H1 (cell line): ENCODE measurements around the gene DHRS3. TPM values are rescaled to one million over a fixed set of nuclear protein-coding genes. Genes with fewer than 3 reads are reported as not detected.
A peak's percentile ranks its signal among the peaks of the same experiment; 100 is the strongest.

ENCODE experiments used
- CTCF ChIA-PET: fragments of 300-600 bp; sonication (Branson Sonifier 250); formaldehyde crosslinking; loops from one replicate; lab custom pipeline; 2021; ENCODE audit not compliant: partially characterized antibody; lab: Charles Lee
- POLR2A ChIA-PET: fragments of 300-600 bp; sonication (Branson Sonifier 250); formaldehyde crosslinking; loops from one replicate; lab custom pipeline; 2021; ENCODE audit warnings: inconsistent platforms; ENCODE audit not compliant: partially characterized antibody; lab: Charles Lee
- DNase-seq, 2 experiments: peaks; one replicate each; pipeline versions ENCODE4 v3.0.0 to v3.0.0-alpha.2; 2010 to 2022; ENCODE audit warnings: low spot score in 2 of 2, low read depth in 1 of 2, mixed read lengths in 1 of 2
- FAIRE-seq: peaks from 2 replicates; lab custom pipeline; 2011; peaks lifted over from hg19 to GRCh38; lab: Jason Lieb, UNC
- H2AFZ ChIP-seq: 2 replicates; pipeline ENCODE4 v1.8.1; 2012; ENCODE audit warnings: low read length, inconsistent platforms
- H2AK5ac ChIP-seq: 2 replicates; pipeline ENCODE4 v1.6.1; 2013; ENCODE audit warnings: low read depth, low read length
- H2BK120ac ChIP-seq: replicated peaks from 2 replicates; pipeline ENCODE3; 2013; ENCODE audit warnings: low read depth, low read length, inconsistent platforms
- H2BK12ac ChIP-seq: 2 replicates; pipeline ENCODE4 v1.6.1; 2013; ENCODE audit warnings: low read depth, low read length
- H2BK15ac ChIP-seq: 2 replicates; pipeline ENCODE4 v1.6.1; 2013; ENCODE audit warnings: low read length
- H2BK20ac ChIP-seq: 2 replicates; pipeline ENCODE4 v1.6.1; 2013; ENCODE audit warnings: low read length
- H2BK5ac ChIP-seq: 2 replicates; pipeline ENCODE4 v1.6.1; 2013; ENCODE audit warnings: low read depth, low read length
- H3K14ac ChIP-seq: 2 replicates; pipeline ENCODE4 v1.6.1; 2013; ENCODE audit warnings: inconsistent platforms; ENCODE audit not compliant: insufficient read length
- H3K18ac ChIP-seq: 2 replicates; pipeline ENCODE4 v1.6.1; 2013; ENCODE audit warnings: low read length; ENCODE audit errors: extremely low read depth
- H3K23ac ChIP-seq: 2 replicates; pipeline ENCODE4 v1.6.1; 2013; ENCODE audit warnings: inconsistent platforms; ENCODE audit not compliant: insufficient read length
- H3K23me2 ChIP-seq: 2 replicates; pipeline ENCODE4 v1.6.1; 2013; ENCODE audit warnings: low read depth, low read length
- H3K27ac ChIP-seq: 2 replicates; pipeline ENCODE4 v1.6.1; 2011; ENCODE audit warnings: low read depth, low read length, inconsistent platforms
- H3K27me3 ChIP-seq, 4 experiments: replicated peaks in 1 of 4; 1 replicate in 1 of 4; 2 replicates in 3 of 4; pipeline versions ENCODE4 v1.6.1 to v1.8.1; 2011 to 2013; ENCODE audit warnings: low read length in 3 of 4, mild to moderate bottlenecking in 3 of 4, inconsistent platforms in 2 of 4, mixed read lengths in 2 of 4, moderate library complexity in 1 of 4; ENCODE audit not compliant: control insufficient read depth in 3 of 4, insufficient read depth in 3 of 4; ENCODE audit errors: extremely low read depth in 1 of 4
- H3K36me3 ChIP-seq, 4 experiments: 2 replicates each; pipeline versions ENCODE4 v1.6.1 to v1.8.1; 2011 to 2013; ENCODE audit warnings: mild to moderate bottlenecking in 4 of 4, low read length in 3 of 4, moderate library complexity in 2 of 4, control low read depth in 1 of 4, inconsistent platforms in 1 of 4; ENCODE audit not compliant: insufficient read depth in 4 of 4, control insufficient read depth in 2 of 4
- H3K4ac ChIP-seq: replicated peaks from 2 replicates; pipeline ENCODE3; 2013; ENCODE audit warnings: low read length, low read depth, mixed read lengths, inconsistent platforms; ENCODE audit not compliant: insufficient read length
- H3K4me1 ChIP-seq, 4 experiments: replicated peaks in 1 of 4; 1 replicate in 1 of 4; 2 replicates in 3 of 4; pipeline versions ENCODE4 v1.6.1 to v1.8.1; 2011 to 2013; ENCODE audit warnings: low read length in 3 of 4, inconsistent platforms in 2 of 4, mixed read lengths in 1 of 4; ENCODE audit not compliant: insufficient read depth in 4 of 4, control insufficient read depth in 3 of 4
- H3K4me2 ChIP-seq, 2 experiments: 2 replicates each; pipeline versions ENCODE4 v1.6.1 to v1.8.1; 2011 to 2013; ENCODE audit warnings: low read depth in 2 of 2, low read length in 2 of 2, control low read depth in 1 of 2, inconsistent platforms in 1 of 2, mild to moderate bottlenecking in 1 of 2; ENCODE audit not compliant: insufficient read depth in 1 of 2
- H3K4me3 ChIP-seq, 4 experiments: fragments of 200-600, 300-600 bp in 1 of 4; sonication (generic), shearing (Covaris generic), sonication (Bioruptor Twin) in 1 of 4; 2 replicates each; pipeline versions ENCODE4 v1.5.1 to v1.8.1; 2011 to 2016; ENCODE audit warnings: low read length in 4 of 4, low read depth in 3 of 4, control low read depth in 2 of 4, inconsistent platforms in 2 of 4, mild to moderate bottlenecking in 2 of 4, mixed read lengths in 1 of 4, moderate library complexity in 1 of 4; ENCODE audit not compliant: insufficient read depth in 2 of 4; ENCODE audit errors: extremely low read depth in 1 of 4
- H3K56ac ChIP-seq: replicated peaks from 2 replicates; pipeline ENCODE3; 2013; ENCODE audit warnings: low read depth, mild to moderate bottlenecking, mixed read lengths, low read length, inconsistent platforms; ENCODE audit not compliant: insufficient read length
- H3K79me1 ChIP-seq: 2 replicates; pipeline ENCODE4 v1.6.1; 2013; ENCODE audit warnings: low read depth, low read length, control low read depth
- H3K79me2 ChIP-seq, 2 experiments: 2 replicates each; pipeline versions ENCODE4 v1.6.1 to v1.8.1; 2012 to 2013; ENCODE audit warnings: low read length in 2 of 2, mild to moderate bottlenecking in 2 of 2, inconsistent platforms in 1 of 2; ENCODE audit not compliant: insufficient read depth in 2 of 2, control insufficient read depth in 1 of 2
- H3K9ac ChIP-seq, 4 experiments: replicated peaks in 1 of 4; 1 replicate in 1 of 4; 2 replicates in 3 of 4; pipeline versions ENCODE4 v1.6.1 to v1.8.1; 2011 to 2013; ENCODE audit warnings: low read depth in 3 of 4, low read length in 3 of 4, control low read depth in 2 of 4, mild to moderate bottlenecking in 2 of 4, moderate library complexity in 2 of 4, inconsistent platforms in 1 of 4; ENCODE audit errors: extremely low read depth in 1 of 4
- H3K9me3 ChIP-seq, 2 experiments: 2 replicates each; pipeline versions ENCODE4 v1.6.1 to v1.8.1; 2012 to 2013; ENCODE audit warnings: mild to moderate bottlenecking in 2 of 2, moderate library complexity in 2 of 2, control low read depth in 1 of 2, inconsistent platforms in 1 of 2, low read depth in 1 of 2, low read length in 1 of 2, mixed read lengths in 1 of 2; ENCODE audit not compliant: insufficient read depth in 2 of 2
- H4K20me1 ChIP-seq, 2 experiments: replicated peaks in 1 of 2; 2 replicates each; pipeline versions ENCODE3 to v1.8.1; 2011 to 2013; ENCODE audit warnings: inconsistent platforms in 2 of 2, low read length in 2 of 2, mild to moderate bottlenecking in 1 of 2; ENCODE audit not compliant: insufficient read depth in 2 of 2, control insufficient read depth in 1 of 2
- H4K5ac ChIP-seq: 2 replicates; pipeline ENCODE4 v1.6.1; 2013; ENCODE audit warnings: low read length, low read depth, mixed read lengths, inconsistent platforms; ENCODE audit not compliant: insufficient read length
- H4K8ac ChIP-seq: 2 replicates; pipeline ENCODE4 v1.8.0; 2013; ENCODE audit warnings: mild to moderate bottlenecking, moderate library complexity, low read length, inconsistent platforms; ENCODE audit not compliant: insufficient read depth; ENCODE audit errors: extremely low read depth
- H4K91ac ChIP-seq: replicated peaks from 2 replicates; pipeline ENCODE3; 2013; ENCODE audit warnings: low read length, mixed read lengths, inconsistent platforms; ENCODE audit not compliant: insufficient read length
- CREB1 ChIP-seq: IDR thresholded peaks from 2 replicates; pipeline ENCODE4 v1.6.1; 2012; ENCODE audit warnings: inconsistent platforms
- JUN ChIP-seq: IDR thresholded peaks from 2 replicates; pipeline ENCODE4 v1.6.1; 2011; ENCODE audit warnings: low read depth, mild to moderate bottlenecking, improper control_type of control experiment, low read length
- POU5F1 ChIP-seq: IDR thresholded peaks from 2 replicates; pipeline ENCODE4 v1.6.1; 2011; ENCODE audit warnings: low read depth, mild to moderate bottlenecking, low read length, moderate library complexity
- SP4 ChIP-seq: IDR thresholded peaks from 2 replicates; pipeline ENCODE4 v1.6.1; 2012; ENCODE audit warnings: low read length, inconsistent platforms
- TAF1 ChIP-seq: IDR thresholded peaks from 2 replicates; pipeline ENCODE4 v1.6.1; 2011; ENCODE audit warnings: mild to moderate bottlenecking, low read depth, low read length
- WGBS, 2 experiments: shearing (Covaris generic) in 1 of 2; methylation state at CpG; one replicate each; pipeline versions ENCODE4 v1.1.6 to v1.1.7; 2013 to 2015; ENCODE audit warnings: low lambda C conversion rate in 2 of 2, mixed read lengths in 2 of 2, inconsistent platforms in 1 of 2, low coverage in 1 of 2, missing lambda C conversion rate in 1 of 2; ENCODE audit not compliant: insufficient replicate concordance in 2 of 2, insufficient coverage in 1 of 2, insufficient read length in 1 of 2; ENCODE audit errors: extremely low coverage in 1 of 2, missing lambda C conversion rate in 1 of 2; 5-methylcytosine and 5-hydroxymethylcytosine counted together
- polyA plus RNA-seq, 7 experiments: library from polyadenylated mRNA; depleted of rRNA in 3 of 7; stranded (reverse) in 5 of 7; unstranded in 2 of 7; fragments of >200 nt in 5 of 7; fragments of 200-250 nt in 2 of 7; gene quantifications; 1 replicate in 5 of 7; 2 replicates in 1 of 7; 4 replicates in 1 of 7; pipeline versions ENCODE4 v1.2.1 to v1.2.3, GENCODE V29; 2011 to 2013; ENCODE audit warnings: missing spikeins in 2 of 7, mixed read lengths in 2 of 7
- total RNA-seq: library from RNA; stranded (reverse); fragmentation: NEBNext Ultra II Directional; extraction: Animal tissue kit (Norgen Biotek cat#: 25700); gene quantifications from 2 replicates; pipeline ENCODE4 v1.2.1, GENCODE V29; 2021

The DHRS3 gene
- total and polyA plus RNA-seq, 2 of the 8 experiments (the other 6 are each of a cell fraction or from before 2014, with no cell fraction given), result 32.5 to 36.4 TPM

- 0% methylated on average over 1 of the region's 1 CpG; no CpG with 5 or more reads in 1 of the 2 experiments for WGBS, 2 experiments
- no peak overlapping the region for H2BK120ac ChIP-seq
- H3K36me3 ChIP-seq, result no peaks in the 10 kb centered on the region
- no peak overlapping the region for H2AFZ ChIP-seq
- H3K27me3 ChIP-seq, result no peaks in the 10 kb centered on the region
- peak overlapping the region; percentile 64; the same call in 1 of the 2 replicates for H3K27ac ChIP-seq
- H2BK12ac ChIP-seq, result 0 out of 2 replicates have a peak overlapping the region, but pooled peaks have one; percentile 100
- no peak overlapping the region for H3K14ac ChIP-seq
- H4K8ac ChIP-seq, result no peak overlapping the region
- peak overlapping the region; percentile 99; the same call in 1 of the 2 replicates for H2BK5ac ChIP-seq
- no peaks in the 10 kb centered on the region for H3K79me2 ChIP-seq
- peak overlapping the region; percentile 100; the same call in 1 of the 2 replicates for H2BK20ac ChIP-seq
- H3K4me3 ChIP-seq, result no peak overlapping the region
- peaks cover 10 to 28% (median 20%) of the 10 kb centered on the region in 4 experiments for H3K4me1 ChIP-seq
- H3K79me1 ChIP-seq, result no peaks in the 10 kb centered on the region
- no peak overlapping the region for H3K18ac ChIP-seq
- POLR2A ChIA-PET, result interaction anchor here (0.9 to 2.3 kb wide), 6 partner anchors 11 to 722 kb away, joined by 3 to 32 read pairs (median 4); partner anchors contain the start of gene DHRS3
- 0 out of 2 replicates have a peak overlapping the region, but pooled peaks have one; percentile 76 for H2AK5ac ChIP-seq
- CTCF ChIA-PET, result interaction anchor here (0.8 to 3.3 kb wide), 12 partner anchors 9 to 354 kb away, joined by 3 to 20 read pairs (median 3); partner anchors contain the start of genes AADACL4 and DHRS3
- H3K4ac ChIP-seq, result no peak overlapping the region
- H4K20me1 ChIP-seq, result no peaks in the 10 kb centered on the region
- H3K9me3 ChIP-seq, result no peaks in the 10 kb centered on the region; a peak in 1 of 4 replicates
- no peak overlapping the region for H4K5ac ChIP-seq
- H4K91ac ChIP-seq, result peak overlapping the region; percentile 9
- H3K23ac ChIP-seq, result no peak overlapping the region
- DNase-seq (peak; percentile 67 to 76), FAIRE-seq (peak; percentile 77)
- H2BK15ac ChIP-seq, result no peak overlapping the region
- no peak overlapping the region for H3K56ac ChIP-seq
- H3K23me2 ChIP-seq, result no peaks in the 10 kb centered on the region
- no peak overlapping the region for H3K9ac ChIP-seq
- H3K4me2 ChIP-seq, result peak overlapping the region; percentile 6 to 51; a peak in 2 of 4 replicates
- TF ChIP-seq SP4 (no peak), TAF1 (no peak), POU5F1 (0 out of 2 replicates have a peak, but pooled peaks have one; percentile 6), CREB1 (peak; percentile 21; the same call in 1 of the 2 replicates), JUN (no peak)
Observed at GRCh38 chr1:12629511-12629956, 11.5 kb upstream of the DHRS3 start.
